Mammary epithelial cell (primary cell): Measurements from ENCODE around the gene KLF11.
"Not testable (repeated sequence)": the region's sequence is repeated elsewhere in the genome, so short reads cannot be mapped to it uniquely, and the experiment has no call there.

Experiments
- EZH2 ChIP-seq: IDR thresholded peaks from 2 replicates; pipeline ENCODE4 v1.6.1; 2012; ENCODE audit warnings: low read length, inconsistent platforms, borderline replicate concordance
- TF ChIP-seq, protein P1 (sequence below), 2 donors: IDR thresholded peaks in 1 of 2; conservative IDR thresholded peaks in 1 of 2; 2 replicates each; pipeline ENCODE4 v1.5.1; 2011 to 2012; ENCODE audit warnings: inconsistent platforms in 2 of 2, low read length in 2 of 2, mild to moderate bottlenecking in 2 of 2, control low read depth in 1 of 2, low read depth in 1 of 2; ENCODE audit not compliant: insufficient read depth in 1 of 2; ENCODE audit errors: extremely low read depth in 1 of 2

DNA sequence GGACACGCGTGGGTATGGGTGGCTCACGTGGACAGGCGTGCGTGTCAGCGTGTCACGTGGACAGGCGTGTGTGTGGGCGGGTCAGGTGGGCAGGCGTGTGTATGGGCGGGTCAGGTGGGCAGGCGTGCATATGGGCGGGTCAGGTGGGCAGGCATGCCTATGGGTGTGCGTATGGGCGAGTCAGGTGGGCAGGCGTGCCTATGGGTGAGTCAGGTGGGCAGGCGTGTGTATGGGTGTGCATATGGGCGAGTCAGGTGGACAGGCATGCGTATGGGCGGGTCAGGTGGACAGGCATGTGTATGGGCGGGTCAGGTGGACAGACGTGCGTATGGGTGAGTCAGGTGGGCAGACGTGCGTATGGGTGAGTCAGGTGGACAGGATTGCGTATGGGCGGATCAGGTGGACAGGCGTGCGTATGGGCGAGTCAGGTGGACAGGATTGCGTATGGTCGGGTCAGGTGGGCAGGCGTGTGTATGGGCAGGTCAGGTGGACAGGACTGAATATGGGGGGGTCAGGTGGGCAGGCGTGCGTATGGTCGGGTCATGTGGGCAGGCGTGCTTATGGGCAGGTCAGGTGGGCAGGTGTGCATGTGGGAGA is 30.9 kb upstream of the KLF11 start:
- not testable (repeated sequence) for TF ChIP-seq EZH2
- TF ChIP-seq, protein P1, sequence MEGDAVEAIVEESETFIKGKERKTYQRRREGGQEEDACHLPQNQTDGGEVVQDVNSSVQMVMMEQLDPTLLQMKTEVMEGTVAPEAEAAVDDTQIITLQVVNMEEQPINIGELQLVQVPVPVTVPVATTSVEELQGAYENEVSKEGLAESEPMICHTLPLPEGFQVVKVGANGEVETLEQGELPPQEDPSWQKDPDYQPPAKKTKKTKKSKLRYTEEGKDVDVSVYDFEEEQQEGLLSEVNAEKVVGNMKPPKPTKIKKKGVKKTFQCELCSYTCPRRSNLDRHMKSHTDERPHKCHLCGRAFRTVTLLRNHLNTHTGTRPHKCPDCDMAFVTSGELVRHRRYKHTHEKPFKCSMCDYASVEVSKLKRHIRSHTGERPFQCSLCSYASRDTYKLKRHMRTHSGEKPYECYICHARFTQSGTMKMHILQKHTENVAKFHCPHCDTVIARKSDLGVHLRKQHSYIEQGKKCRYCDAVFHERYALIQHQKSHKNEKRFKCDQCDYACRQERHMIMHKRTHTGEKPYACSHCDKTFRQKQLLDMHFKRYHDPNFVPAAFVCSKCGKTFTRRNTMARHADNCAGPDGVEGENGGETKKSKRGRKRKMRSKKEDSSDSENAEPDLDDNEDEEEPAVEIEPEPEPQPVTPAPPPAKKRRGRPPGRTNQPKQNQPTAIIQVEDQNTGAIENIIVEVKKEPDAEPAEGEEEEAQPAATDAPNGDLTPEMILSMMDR (conservative IDR thresholded peaks at IDR 0.05 in 1 of 2, IDR thresholded peaks at IDR 0.05 in 1 of 2; ENCODE audit: extremely low read depth in 1 of 2, insufficient read depth in 1 of 2, low read depth in 1 of 2, low read length in 2 of 2): not testable (repeated sequence)
